ENCODE results near the gene RGL3. TPM values are rescaled to one million over a fixed set of nuclear protein-coding genes. Genes with fewer than 3 reads are reported as not detected.
"Not testable (repeated sequence)": the region's sequence is repeated elsewhere in the genome, so short reads cannot be mapped to it uniquely, and the experiment has no call there.

The RGL3 gene
- total RNA-seq, 2 donors from 2014 or later: 5.1 to 8.6 TPM

- intact Hi-C loops (cut with DNase I): no loop called here
- 86% methylated on average over 2 of the region's 2 CpGs for WGBS
- H3K4me3 ChIP-seq: no peak overlapping the region
- DNase-seq (ENCODE audit: low spot score): no peak
- TF ChIP-seq POLR2A (IDR thresholded peaks at IDR 0.05): no peak
- H3K36me3 ChIP-seq: no peaks in the 10 kb centered on the region
- no peak overlapping the region for H3K27ac ChIP-seq
- no peaks in the 10 kb centered on the region for H3K9me3 ChIP-seq
- no peaks in the 10 kb centered on the region for H3K27me3 ChIP-seq (replicated peaks; ENCODE audit: insufficient read depth)
- no peaks in the 10 kb centered on the region for H3K4me1 ChIP-seq (replicated peaks)
Measured at GRCh38 chr19:11461453-11461852, 42.3 kb upstream of the RGL3 start.

DNA sequence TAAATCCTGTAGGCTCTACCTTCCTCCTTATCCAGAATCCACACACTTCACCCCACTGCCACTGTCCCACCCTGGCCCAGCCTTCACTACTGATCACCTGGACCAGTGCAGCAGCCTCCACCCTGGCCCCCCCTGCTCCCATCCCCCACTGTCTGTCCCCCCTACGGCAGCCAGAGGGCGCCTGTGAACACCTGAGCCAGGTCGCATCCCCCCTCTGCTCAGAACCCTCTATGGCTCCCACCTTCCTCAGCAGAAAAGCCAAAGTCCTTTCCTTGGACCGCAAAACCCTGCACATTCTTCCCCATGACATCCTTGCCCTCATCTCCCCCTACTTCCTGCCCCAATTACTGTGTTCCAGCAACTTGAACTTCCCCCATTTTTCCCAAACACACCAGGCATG lies 41.1 kb upstream of the RGL3 start:
- 62% methylated on average over 4 of the region's 4 CpGs for WGBS
- Histone ChIP-seq H3K9me3 (no peaks in the 10 kb centered on the region), H3K4me3 (no peak overlapping the region), H3K36me3 (no peaks in the 10 kb centered on the region), H3K4me1 (replicated peaks) (no peaks in the 10 kb centered on the region), H3K27ac (no peak overlapping the region), H3K27me3 (replicated peaks; ENCODE audit: insufficient read depth) (no peaks in the 10 kb centered on the region)
- no peak for DNase-seq (ENCODE audit: low spot score)
- intact Hi-C loops (cut with DNase I): no loop called here
- TF ChIP-seq CTCF (IDR thresholded peaks at IDR 0.05) (no peak), POLR2A (IDR thresholded peaks at IDR 0.05) (no peak), POLR2AphosphoS5 (IDR thresholded peaks at IDR 0.05) (no peak)

DNA sequence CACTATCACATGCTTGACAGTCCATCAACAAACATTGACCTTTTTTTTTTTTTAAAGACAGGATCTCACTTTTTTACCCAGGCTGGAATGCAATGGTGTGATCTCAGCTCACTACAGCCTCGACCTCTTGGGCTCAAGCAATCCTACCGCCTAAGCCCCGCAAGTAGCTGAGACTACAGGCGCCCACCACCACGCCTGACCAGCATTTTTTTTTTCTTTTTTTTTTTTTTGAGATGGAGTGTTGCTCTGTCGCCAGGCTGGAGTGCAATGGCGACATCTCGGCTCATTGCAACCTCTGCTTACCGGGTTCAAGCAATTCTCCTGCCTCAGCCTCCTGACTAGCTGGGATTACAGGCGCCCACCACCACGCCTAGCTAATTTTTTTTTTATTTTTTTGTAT lies 39.8 kb upstream of the RGL3 start:
- H3K4me3 ChIP-seq; H3K36me3 ChIP-seq; intact Hi-C loops (cut with DNase I); H3K27me3 ChIP-seq (replicated peaks; ENCODE audit: insufficient read depth); H3K4me1 ChIP-seq (replicated peaks); H3K27ac ChIP-seq; H3K9me3 ChIP-seq; DNase-seq (ENCODE audit: low spot score): not testable (repeated sequence)
- WGBS: 84% methylated on average over 11 of the region's 11 CpGs

- H3K9me3 ChIP-seq: no peaks in the 10 kb centered on the region
- no peak for TF ChIP-seq POLR2A (IDR thresholded peaks at IDR 0.05)
- no peak for TF ChIP-seq POLR2AphosphoS5 (IDR thresholded peaks at IDR 0.05)
- no peak for TF ChIP-seq CTCF (IDR thresholded peaks at IDR 0.05)
- H3K4me1 ChIP-seq (replicated peaks): no peaks in the 10 kb centered on the region
- H3K4me3 ChIP-seq: no peak overlapping the region
- WGBS: 87% methylated on average over 19 of the region's 19 CpGs
- no peak overlapping the region for H3K27ac ChIP-seq
- DNase-seq (ENCODE audit: low spot score): no peak
- intact Hi-C loops (cut with DNase I): no loop called here
- H3K36me3 ChIP-seq: no peaks in the 10 kb centered on the region
- no peaks in the 10 kb centered on the region for H3K27me3 ChIP-seq (replicated peaks; ENCODE audit: insufficient read depth)
Measured at GRCh38 chr19:11458236-11458900, 39.3 kb upstream of the RGL3 start.

- no peak for DNase-seq (ENCODE audit: low spot score)
- TF ChIP-seq CTCF (IDR thresholded peaks at IDR 0.05): no peak
- intact Hi-C loops (cut with DNase I): no loop called here
- H3K4me3 ChIP-seq: no peak overlapping the region
- H3K36me3 ChIP-seq: no peaks in the 10 kb centered on the region
- no peaks in the 10 kb centered on the region for H3K4me1 ChIP-seq (replicated peaks)
- H3K27me3 ChIP-seq (replicated peaks; ENCODE audit: insufficient read depth): no peaks in the 10 kb centered on the region
- 86% methylated on average over 20 of the region's 20 CpGs for WGBS
- H3K9me3 ChIP-seq: no peaks in the 10 kb centered on the region
- H3K27ac ChIP-seq: no peak overlapping the region
Measured at GRCh38 chr19:11457831-11458230, 38.7 kb upstream of the RGL3 start.

DNA sequence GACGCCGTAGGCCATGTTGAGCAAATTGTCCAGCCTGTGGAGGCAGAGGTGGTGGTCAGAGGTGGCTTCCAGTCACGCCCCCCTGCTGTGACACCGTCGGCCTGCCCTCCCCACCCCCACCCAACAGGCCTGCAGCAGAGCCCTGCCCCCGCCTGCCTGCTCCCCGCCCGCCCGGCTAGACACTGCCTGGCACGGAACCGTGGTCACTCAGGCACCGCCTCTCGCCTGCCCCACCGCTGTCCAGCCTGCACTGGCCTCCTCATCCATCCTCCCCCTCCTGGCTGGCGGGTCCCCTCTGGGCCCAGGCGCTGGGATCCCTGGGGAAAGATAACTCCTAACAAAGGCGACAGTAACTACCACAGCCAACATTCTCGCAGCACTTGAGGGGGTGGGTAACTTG lies 38.0 kb upstream of the RGL3 start:
- H3K4me3 ChIP-seq: no peak overlapping the region
- WGBS: 32% methylated on average over 14 of the region's 18 CpGs
- no peaks in the 10 kb centered on the region for H3K4me1 ChIP-seq (replicated peaks)
- TF ChIP-seq CTCF (IDR thresholded peaks at IDR 0.05) (no peak), POLR2AphosphoS5 (IDR thresholded peaks at IDR 0.05) (no peak), POLR2A (IDR thresholded peaks at IDR 0.05) (no peak)
- no peak overlapping the region for H3K27ac ChIP-seq
- H3K36me3 ChIP-seq: no peaks in the 10 kb centered on the region
- intact Hi-C loops (cut with DNase I): no loop called here
- H3K27me3 ChIP-seq (replicated peaks; ENCODE audit: insufficient read depth): no peaks in the 10 kb centered on the region
- no peak for DNase-seq (ENCODE audit: low spot score)
- no peaks in the 10 kb centered on the region for H3K9me3 ChIP-seq

All from prostate gland (tissue), 2 donors.